H1 (cell line): Measurements from ENCODE around the gene DNAH8. TPM values are rescaled to one million over a fixed set of nuclear protein-coding genes. Genes with fewer than 3 reads are reported as not detected.

Source experiments
- polyA plus RNA-seq, 7 experiments: library from polyadenylated mRNA; depleted of rRNA in 3 of 7; stranded (reverse) in 5 of 7; unstranded in 2 of 7; fragments of >200 nt in 5 of 7; fragments of 200-250 nt in 2 of 7; gene quantifications; 1 replicate in 5 of 7; 2 replicates in 1 of 7; 4 replicates in 1 of 7; pipeline versions ENCODE4 v1.2.1 to v1.2.3, GENCODE V29; 2011 to 2013; ENCODE audit warnings: missing spikeins in 2 of 7, mixed read lengths in 2 of 7
- total RNA-seq: library from RNA; stranded (reverse); fragmentation: NEBNext Ultra II Directional; extraction: Animal tissue kit (Norgen Biotek cat#: 25700); gene quantifications from 2 replicates; pipeline ENCODE4 v1.2.1, GENCODE V29; 2021
- TF ChIP-seq, protein P1 (sequence below): IDR thresholded peaks from 2 replicates; pipeline ENCODE4 v1.6.1; 2012; ENCODE audit warnings: low read length, inconsistent platforms

The DNAH8 gene
- total and polyA plus RNA-seq, 2 of the 8 experiments (the other 6 are each of a cell fraction or from before 2014, with no cell fraction given), result under 0.01 TPM; not detected in 1

DNA sequence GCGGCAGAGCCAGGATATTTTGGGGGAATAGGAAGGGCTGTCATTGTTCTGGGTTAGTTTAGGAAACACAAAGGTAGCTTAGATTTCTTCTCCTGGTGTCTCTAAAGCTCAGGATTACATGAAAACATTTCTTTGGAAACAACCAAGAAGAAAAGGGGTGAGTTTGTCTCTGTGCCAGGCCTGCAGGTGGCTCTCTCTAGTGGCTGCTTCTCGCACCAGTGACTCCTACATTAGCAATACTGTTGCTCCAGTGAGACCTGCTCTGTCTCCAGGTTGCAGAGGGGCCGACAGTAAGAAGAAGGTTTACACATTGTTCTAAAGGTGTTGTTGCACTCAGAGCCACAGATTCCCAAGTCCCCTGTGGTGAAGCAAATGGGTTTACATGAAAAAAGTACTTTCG, 228.9 kb downstream of the DNAH8 start (continued):
- TF ChIP-seq, protein P1, sequence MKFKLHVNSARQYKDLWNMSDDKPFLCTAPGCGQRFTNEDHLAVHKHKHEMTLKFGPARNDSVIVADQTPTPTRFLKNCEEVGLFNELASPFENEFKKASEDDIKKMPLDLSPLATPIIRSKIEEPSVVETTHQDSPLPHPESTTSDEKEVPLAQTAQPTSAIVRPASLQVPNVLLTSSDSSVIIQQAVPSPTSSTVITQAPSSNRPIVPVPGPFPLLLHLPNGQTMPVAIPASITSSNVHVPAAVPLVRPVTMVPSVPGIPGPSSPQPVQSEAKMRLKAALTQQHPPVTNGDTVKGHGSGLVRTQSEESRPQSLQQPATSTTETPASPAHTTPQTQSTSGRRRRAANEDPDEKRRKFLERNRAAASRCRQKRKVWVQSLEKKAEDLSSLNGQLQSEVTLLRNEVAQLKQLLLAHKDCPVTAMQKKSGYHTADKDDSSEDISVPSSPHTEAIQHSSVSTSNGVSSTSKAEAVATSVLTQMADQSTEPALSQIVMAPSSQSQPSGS, result no peak
- TF ChIP-seq, all 59 proteins: peak for 2
